Epithelial cell of esophagus (primary cell): ENCODE measurements around the gene ETFBKMT.
"Not testable (repeated sequence)": the region's sequence is repeated elsewhere in the genome, so short reads cannot be mapped to it uniquely, and the experiment has no call there.

Experiments used
- DNase-seq: peaks from one replicate; pipeline ENCODE4 v3.0.0; 2010; ENCODE audit warnings: low read depth
- H3K4me3 ChIP-seq: 2 replicates; pipeline ENCODE4 v1.5.1; 2011; ENCODE audit warnings: mild to moderate bottlenecking, low read length, control low read depth
- TF ChIP-seq, protein P1 (sequence below): IDR thresholded peaks from 2 replicates; pipeline ENCODE4 v1.5.1; 2011; ENCODE audit warnings: low read depth, mild to moderate bottlenecking, low read length, control low read depth, inconsistent platforms; ENCODE audit not compliant: insufficient read depth; ENCODE audit errors: missing control alignments

ETFBKMT gene

DNA sequence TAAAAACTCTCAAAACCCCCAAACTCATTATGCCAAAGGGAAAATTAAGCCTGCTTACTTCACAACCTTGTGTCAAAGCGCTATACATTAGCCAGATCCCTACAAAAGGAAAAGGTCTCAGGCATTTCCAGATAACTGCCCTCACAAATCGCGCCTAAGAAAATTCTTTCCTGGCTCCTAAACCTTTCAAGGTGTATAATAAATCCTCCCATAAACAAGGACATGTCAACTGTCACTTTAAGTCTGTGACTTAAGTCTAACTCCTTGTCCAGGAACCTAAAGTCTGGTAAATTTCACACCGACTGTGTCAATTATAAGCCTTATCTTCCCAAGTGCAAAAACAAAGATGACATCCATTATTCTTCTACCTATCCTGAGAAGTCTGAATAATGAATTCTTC lies 4.3 kb upstream of the ETFBKMT start:
- H3K4me3 ChIP-seq = no peak overlapping the region
- DNase-seq = no peak
- TF ChIP-seq, protein P1, sequence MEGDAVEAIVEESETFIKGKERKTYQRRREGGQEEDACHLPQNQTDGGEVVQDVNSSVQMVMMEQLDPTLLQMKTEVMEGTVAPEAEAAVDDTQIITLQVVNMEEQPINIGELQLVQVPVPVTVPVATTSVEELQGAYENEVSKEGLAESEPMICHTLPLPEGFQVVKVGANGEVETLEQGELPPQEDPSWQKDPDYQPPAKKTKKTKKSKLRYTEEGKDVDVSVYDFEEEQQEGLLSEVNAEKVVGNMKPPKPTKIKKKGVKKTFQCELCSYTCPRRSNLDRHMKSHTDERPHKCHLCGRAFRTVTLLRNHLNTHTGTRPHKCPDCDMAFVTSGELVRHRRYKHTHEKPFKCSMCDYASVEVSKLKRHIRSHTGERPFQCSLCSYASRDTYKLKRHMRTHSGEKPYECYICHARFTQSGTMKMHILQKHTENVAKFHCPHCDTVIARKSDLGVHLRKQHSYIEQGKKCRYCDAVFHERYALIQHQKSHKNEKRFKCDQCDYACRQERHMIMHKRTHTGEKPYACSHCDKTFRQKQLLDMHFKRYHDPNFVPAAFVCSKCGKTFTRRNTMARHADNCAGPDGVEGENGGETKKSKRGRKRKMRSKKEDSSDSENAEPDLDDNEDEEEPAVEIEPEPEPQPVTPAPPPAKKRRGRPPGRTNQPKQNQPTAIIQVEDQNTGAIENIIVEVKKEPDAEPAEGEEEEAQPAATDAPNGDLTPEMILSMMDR = no peak

DNA sequence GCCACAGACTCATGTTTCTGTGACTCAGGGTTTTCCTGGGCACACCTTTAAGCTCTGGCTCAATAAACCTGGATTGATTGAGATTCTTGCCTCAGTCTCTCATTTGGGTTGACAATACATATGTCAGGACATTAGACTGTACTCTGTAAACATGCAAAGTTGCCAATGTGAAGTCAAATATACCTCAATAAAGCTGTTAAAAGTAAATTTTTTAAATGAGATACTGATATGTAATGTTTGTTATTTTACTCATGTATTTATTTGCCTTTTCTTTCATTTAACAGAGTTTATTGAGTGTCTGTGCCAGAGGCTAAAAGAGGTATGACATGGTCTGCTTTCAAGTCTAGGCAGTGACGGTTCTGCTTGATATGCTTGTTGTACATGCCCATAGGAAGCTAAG lies 3.7 kb upstream of the ETFBKMT start:
- peak; percentile 50 for DNase-seq
- H3K4me3 ChIP-seq = no peak overlapping the region

DNA sequence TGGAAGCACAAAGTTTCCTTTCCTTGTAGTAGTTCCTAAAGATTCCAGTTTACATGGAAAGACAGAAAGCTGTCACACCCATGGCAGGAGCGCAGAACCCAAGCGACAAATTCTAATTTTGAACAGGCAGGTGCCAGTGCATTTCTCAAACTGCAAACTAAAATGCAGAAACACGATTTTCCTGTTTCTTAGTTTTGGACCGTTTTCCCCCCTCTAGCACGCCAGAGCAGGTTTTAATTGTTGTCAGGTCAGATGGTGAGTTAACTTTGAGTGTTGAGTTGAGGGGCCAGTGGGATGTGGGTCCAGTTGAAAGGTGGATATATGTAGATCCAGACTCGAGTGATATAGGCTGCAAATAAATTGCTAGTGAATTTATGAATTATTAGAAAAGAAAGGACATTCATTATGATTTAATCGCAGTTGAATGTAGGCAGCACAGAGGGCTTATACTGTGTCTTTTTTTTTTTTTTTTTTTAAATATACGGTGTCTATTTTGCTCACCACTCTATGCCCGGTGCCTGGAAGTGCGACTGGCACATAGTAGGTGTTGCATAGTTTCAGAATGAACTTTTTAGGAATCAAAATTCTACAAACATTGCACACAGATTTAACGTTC lies 909 bp upstream of the ETFBKMT start:
- TF ChIP-seq, protein P1 = no peak

More for the DNA sequence above, 3.7 kb upstream of the ETFBKMT start:
- TF ChIP-seq, protein P1 = no peak

DNA sequence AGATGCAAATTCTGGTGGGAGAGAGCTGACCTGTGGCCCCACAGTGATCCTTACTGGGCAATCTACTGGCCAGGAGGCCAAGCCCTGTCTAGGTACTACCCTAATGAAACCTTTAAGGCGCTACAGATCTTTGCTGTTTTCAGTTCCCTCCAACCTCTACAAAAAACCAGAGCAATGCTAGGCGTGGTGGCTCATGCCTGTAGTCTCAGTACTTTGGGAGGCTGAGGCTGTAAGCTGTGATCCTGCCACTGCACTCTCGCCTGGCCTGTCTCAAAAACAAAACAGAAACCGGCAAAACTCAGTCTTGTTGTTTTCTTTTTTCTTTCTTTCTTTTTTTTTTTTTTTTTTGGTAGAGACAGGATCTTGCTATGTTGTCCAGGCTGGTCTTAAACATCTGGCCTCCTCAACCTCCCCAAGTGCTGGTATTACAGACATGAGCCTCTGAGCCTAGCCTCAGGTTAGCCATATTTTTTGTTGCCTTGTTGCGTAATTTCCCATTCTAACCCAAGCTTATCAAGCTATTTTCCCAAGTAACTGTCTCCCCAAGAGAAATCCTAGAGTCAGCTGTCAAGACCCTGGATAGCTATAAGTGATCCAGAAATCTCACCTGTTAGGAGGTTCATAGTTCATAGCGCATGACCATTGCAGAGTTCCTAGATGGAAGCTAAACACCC lies 2.8 kb downstream of the ETFBKMT start:
- no peak overlapping the region for H3K4me3 ChIP-seq
- no peak for DNase-seq
- TF ChIP-seq, protein P1 = no peak

More for the DNA sequence above, 909 bp upstream of the ETFBKMT start:
- DNase-seq = no peak
- peak overlapping the region; percentile 93 for H3K4me3 ChIP-seq

DNA sequence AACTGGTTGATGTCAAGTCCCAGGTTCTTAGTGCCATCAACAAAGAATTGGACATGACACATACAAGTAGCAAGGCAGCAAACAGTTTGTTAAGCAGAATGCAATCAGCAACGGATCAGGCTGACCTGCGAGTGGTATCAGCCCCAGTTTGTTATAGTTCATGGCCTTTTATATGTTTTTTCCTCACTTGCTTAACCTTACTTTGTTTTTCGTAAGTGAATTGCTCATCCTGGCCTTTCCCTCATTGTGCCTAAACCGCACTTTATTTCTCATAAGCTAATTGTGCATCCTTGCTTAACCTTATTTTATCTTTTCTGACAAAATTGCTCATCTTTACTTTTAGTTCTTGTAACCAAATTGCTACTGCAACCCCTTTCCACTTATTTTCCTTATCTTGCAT lies 4.1 kb downstream of the ETFBKMT start:
- TF ChIP-seq, protein P1 = no peak
- H3K4me3 ChIP-seq = no peak overlapping the region
- DNase-seq = no peak

DNA sequence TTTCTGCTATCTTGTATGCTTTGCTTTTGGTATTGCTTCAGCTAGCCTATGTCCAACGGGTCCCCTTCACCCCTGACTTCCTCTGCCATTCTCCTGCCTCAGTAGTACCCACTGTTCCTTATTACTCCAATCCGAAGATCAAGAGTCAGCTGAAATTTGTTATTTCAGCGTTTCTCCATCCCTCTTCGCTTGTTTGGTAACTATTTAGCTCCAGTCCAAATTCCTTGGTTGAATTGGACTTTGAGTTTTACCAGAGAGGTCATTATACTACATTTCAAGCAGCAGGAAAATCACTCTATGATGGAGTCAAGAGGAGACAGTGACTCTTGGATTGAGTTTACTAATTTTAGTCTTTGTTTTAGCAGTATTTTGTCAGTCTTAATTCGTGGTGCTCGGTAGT lies 4.5 kb downstream of the ETFBKMT start:
- TF ChIP-seq, protein P1 = no peak
- H3K4me3 ChIP-seq = no peak overlapping the region
- DNase-seq = no peak

DNA sequence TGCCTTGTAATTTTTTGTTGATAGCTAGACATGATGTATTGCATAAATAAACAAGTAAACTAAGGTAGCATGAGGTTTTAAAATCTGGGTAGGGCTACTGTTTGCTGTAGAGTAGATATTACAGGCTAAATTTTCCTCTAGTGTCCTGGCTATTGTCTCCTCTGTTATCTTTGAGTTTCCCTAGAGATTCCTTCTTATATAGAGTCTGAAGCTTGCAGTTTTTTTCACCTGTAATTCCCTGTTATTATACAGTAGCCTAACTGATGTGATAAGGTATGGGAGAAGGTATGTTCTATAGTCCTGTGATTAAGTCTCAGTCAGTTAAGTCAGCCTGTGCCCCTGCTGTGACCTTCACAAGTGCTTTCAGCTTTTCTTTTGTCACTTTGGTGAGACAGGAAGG lies 9.5 kb downstream of the ETFBKMT start:
- TF ChIP-seq, protein P1 = no peak
- no peak for DNase-seq
- no peak overlapping the region for H3K4me3 ChIP-seq

DNA sequence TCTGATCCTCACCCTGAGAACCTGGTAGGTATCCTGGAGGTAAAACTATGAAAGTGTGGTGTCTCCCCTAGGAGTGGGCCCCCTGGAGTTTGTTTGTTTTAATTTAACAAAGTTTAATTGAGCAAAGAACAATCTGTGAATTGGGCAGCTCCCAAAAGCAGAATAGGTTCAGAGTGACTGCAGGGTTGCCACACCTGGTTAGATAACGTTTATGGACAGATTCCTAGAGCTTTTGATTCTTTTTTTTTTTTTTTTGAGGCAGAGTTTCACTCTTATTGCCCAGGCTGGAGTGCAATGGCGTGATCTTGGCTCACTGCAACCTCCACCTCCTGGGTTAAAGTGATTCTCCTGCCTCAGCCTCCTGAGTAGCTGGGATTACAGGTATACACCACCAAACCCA lies 10.1 kb downstream of the ETFBKMT start:
- not testable (repeated sequence) for DNase-seq, H3K4me3 ChIP-seq
